H1 (cell line): Measurements from ENCODE around the gene NKAPD1.

Experiments
- BCL11A ChIP-seq, 2 experiments: IDR thresholded peaks; one replicate each; pipeline ENCODE4 v1.6.1; 2011; ENCODE audit warnings: low read depth in 2 of 2, low read length in 2 of 2, mild to moderate bottlenecking in 2 of 2
- CBX5 ChIP-seq: fragments of 300-800, 300-1000 bp; sonication (generic); IDR thresholded peaks from 2 replicates; pipeline ENCODE4 v1.7.1; 2016; ENCODE audit warnings: antibody characterized with exemption, low read length, low read depth
- EZH2 ChIP-seq: fragments of 200-600 bp; sonication (generic); IDR thresholded peaks from 2 replicates; pipeline ENCODE4 v1.7.1; 2012; ENCODE audit warnings: low read depth, mild to moderate bottlenecking, moderate library complexity, low read length, inconsistent platforms; ENCODE audit not compliant: severe bottlenecking
- FOSL1 ChIP-seq: IDR thresholded peaks from 2 replicates; pipeline ENCODE4 v1.6.1; 2011; ENCODE audit warnings: mild to moderate bottlenecking, low read depth, low read length, moderate library complexity; ENCODE audit not compliant: insufficient read depth
- HDAC6 ChIP-seq: IDR thresholded peaks from one replicate; pipeline ENCODE4 v1.7.1; 2012; ENCODE audit warnings: low read depth, mild to moderate bottlenecking, inconsistent platforms, low read length, moderate library complexity
- JUN ChIP-seq: IDR thresholded peaks from 2 replicates; pipeline ENCODE4 v1.6.1; 2011; ENCODE audit warnings: low read depth, mild to moderate bottlenecking, improper control_type of control experiment, low read length
- POLR2A ChIP-seq, 2 experiments: IDR thresholded peaks; 1 replicate in 1 of 2; 2 replicates in 1 of 2; pipeline ENCODE4 v1.6.1; 2011; ENCODE audit warnings: low read depth in 2 of 2, low read length in 2 of 2, mild to moderate bottlenecking in 2 of 2; ENCODE audit errors: control extremely low read depth in 1 of 2
- RAD21 ChIP-seq, 2 experiments: IDR thresholded peaks in 1 of 2; conservative IDR thresholded peaks in 1 of 2; 2 replicates each; pipeline ENCODE4 v1.6.1; 2011; ENCODE audit warnings: low read depth in 2 of 2, low read length in 2 of 2, improper control_type of control experiment in 1 of 2, inconsistent platforms in 1 of 2, mild to moderate bottlenecking in 1 of 2, moderate library complexity in 1 of 2
- SP2 ChIP-seq: IDR thresholded peaks from 2 replicates; pipeline ENCODE4 v1.6.1; 2012; ENCODE audit warnings: mild to moderate bottlenecking, low read length, inconsistent platforms
- SUZ12 ChIP-seq: fragments of 200-600 bp; sonication (generic); IDR thresholded peaks from 2 replicates; pipeline ENCODE4 v1.6.1; 2012; ENCODE audit warnings: mild to moderate bottlenecking, inconsistent platforms, low read length, moderate library complexity, mixed read lengths
- TF ChIP-seq, protein P1 (sequence below), 3 experiments: IDR thresholded peaks; 1 replicate in 2 of 3; 2 replicates in 1 of 3; pipeline versions ENCODE4 v1.5.1 to v1.6.1; 2011; ENCODE audit warnings: low read length in 3 of 3, mild to moderate bottlenecking in 3 of 3, inconsistent platforms in 2 of 3, low read depth in 1 of 3, moderate library complexity in 1 of 3; ENCODE audit not compliant: insufficient read depth in 1 of 3; ENCODE audit errors: control extremely low read depth in 1 of 3

DNA sequence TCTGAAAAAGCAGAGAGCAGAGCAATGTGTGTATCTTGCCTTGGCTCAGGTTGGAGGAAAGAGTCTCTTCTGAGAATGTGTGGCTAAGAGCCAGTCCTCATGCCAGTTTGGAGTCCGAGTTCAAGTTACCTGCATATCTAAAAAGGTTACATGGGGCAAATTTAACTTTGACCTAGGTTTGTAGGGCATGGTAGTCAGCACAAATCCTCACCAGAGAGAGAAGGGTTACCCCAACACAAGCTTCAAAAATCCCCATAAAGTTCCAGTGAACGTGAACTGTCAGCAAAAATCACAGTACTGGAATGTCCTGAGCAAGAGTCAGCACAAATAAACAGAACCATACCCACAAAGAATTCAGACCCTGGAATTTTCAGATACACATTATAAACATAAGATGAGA lies 26.4 kb downstream of the NKAPD1 start:
- TF ChIP-seq POLR2A (IDR thresholded peaks at IDR 0.05; ENCODE audit: control extremely low read depth in 1 of 2, low read depth in 2 of 2, low read length in 2 of 2) (no peak), HDAC6 (no peak), SP2 (no peak), BCL11A (IDR thresholded peaks at IDR 0.05; ENCODE audit: low read depth in 2 of 2, low read length in 2 of 2) (no peak), FOSL1 (no peak), CBX5 (no peak), RAD21 (IDR thresholded peaks at IDR 0.05 in 1 of 2, conservative IDR thresholded peaks at IDR 0.05 in 1 of 2; ENCODE audit: low read depth in 2 of 2, low read length in 2 of 2) (no peak), JUN (no peak), EZH2 (no peak), SUZ12 (no peak)
- TF ChIP-seq, protein P1, sequence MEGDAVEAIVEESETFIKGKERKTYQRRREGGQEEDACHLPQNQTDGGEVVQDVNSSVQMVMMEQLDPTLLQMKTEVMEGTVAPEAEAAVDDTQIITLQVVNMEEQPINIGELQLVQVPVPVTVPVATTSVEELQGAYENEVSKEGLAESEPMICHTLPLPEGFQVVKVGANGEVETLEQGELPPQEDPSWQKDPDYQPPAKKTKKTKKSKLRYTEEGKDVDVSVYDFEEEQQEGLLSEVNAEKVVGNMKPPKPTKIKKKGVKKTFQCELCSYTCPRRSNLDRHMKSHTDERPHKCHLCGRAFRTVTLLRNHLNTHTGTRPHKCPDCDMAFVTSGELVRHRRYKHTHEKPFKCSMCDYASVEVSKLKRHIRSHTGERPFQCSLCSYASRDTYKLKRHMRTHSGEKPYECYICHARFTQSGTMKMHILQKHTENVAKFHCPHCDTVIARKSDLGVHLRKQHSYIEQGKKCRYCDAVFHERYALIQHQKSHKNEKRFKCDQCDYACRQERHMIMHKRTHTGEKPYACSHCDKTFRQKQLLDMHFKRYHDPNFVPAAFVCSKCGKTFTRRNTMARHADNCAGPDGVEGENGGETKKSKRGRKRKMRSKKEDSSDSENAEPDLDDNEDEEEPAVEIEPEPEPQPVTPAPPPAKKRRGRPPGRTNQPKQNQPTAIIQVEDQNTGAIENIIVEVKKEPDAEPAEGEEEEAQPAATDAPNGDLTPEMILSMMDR (IDR thresholded peaks at IDR 0.05; ENCODE audit: control extremely low read depth in 1 of 3, insufficient read depth in 1 of 3, low read depth in 1 of 3, low read length in 3 of 3) = no peak
